H1 (cell line): Measurements from ENCODE around the gene PHOX2A. TPM values are rescaled to one million over a fixed set of nuclear protein-coding genes. Genes with fewer than 3 reads are reported as not detected.

Experiments
- CTCF ChIA-PET: fragments of 300-600 bp; sonication (Branson Sonifier 250); formaldehyde crosslinking; loops from one replicate; lab custom pipeline; 2021; ENCODE audit not compliant: partially characterized antibody; lab: Charles Lee
- POLR2A ChIA-PET: fragments of 300-600 bp; sonication (Branson Sonifier 250); formaldehyde crosslinking; loops from one replicate; lab custom pipeline; 2021; ENCODE audit warnings: inconsistent platforms; ENCODE audit not compliant: partially characterized antibody; lab: Charles Lee
- DNase-seq, 2 experiments: peaks; one replicate each; pipeline versions ENCODE4 v3.0.0 to v3.0.0-alpha.2; 2010 to 2022; ENCODE audit warnings: low spot score in 2 of 2, low read depth in 1 of 2, mixed read lengths in 1 of 2
- FAIRE-seq: peaks from 2 replicates; lab custom pipeline; 2011; peaks lifted over from hg19 to GRCh38; lab: Jason Lieb, UNC
- H2AFZ ChIP-seq: 2 replicates; pipeline ENCODE4 v1.8.1; 2012; ENCODE audit warnings: low read length, inconsistent platforms
- H2AK5ac ChIP-seq: 2 replicates; pipeline ENCODE4 v1.6.1; 2013; ENCODE audit warnings: low read depth, low read length
- H2BK120ac ChIP-seq: replicated peaks from 2 replicates; pipeline ENCODE3; 2013; ENCODE audit warnings: low read depth, low read length, inconsistent platforms
- H2BK12ac ChIP-seq: 2 replicates; pipeline ENCODE4 v1.6.1; 2013; ENCODE audit warnings: low read depth, low read length
- H2BK15ac ChIP-seq: 2 replicates; pipeline ENCODE4 v1.6.1; 2013; ENCODE audit warnings: low read length
- H2BK20ac ChIP-seq: 2 replicates; pipeline ENCODE4 v1.6.1; 2013; ENCODE audit warnings: low read length
- H2BK5ac ChIP-seq: 2 replicates; pipeline ENCODE4 v1.6.1; 2013; ENCODE audit warnings: low read depth, low read length
- H3K14ac ChIP-seq: 2 replicates; pipeline ENCODE4 v1.6.1; 2013; ENCODE audit warnings: inconsistent platforms; ENCODE audit not compliant: insufficient read length
- H3K18ac ChIP-seq: 2 replicates; pipeline ENCODE4 v1.6.1; 2013; ENCODE audit warnings: low read length; ENCODE audit errors: extremely low read depth
- H3K23ac ChIP-seq: 2 replicates; pipeline ENCODE4 v1.6.1; 2013; ENCODE audit warnings: inconsistent platforms; ENCODE audit not compliant: insufficient read length
- H3K23me2 ChIP-seq: 2 replicates; pipeline ENCODE4 v1.6.1; 2013; ENCODE audit warnings: low read depth, low read length
- H3K27ac ChIP-seq: 2 replicates; pipeline ENCODE4 v1.6.1; 2011; ENCODE audit warnings: low read depth, low read length, inconsistent platforms
- H3K27me3 ChIP-seq, 4 experiments: replicated peaks in 1 of 4; 1 replicate in 1 of 4; 2 replicates in 3 of 4; pipeline versions ENCODE4 v1.6.1 to v1.8.1; 2011 to 2013; ENCODE audit warnings: low read length in 3 of 4, mild to moderate bottlenecking in 3 of 4, inconsistent platforms in 2 of 4, mixed read lengths in 2 of 4, moderate library complexity in 1 of 4; ENCODE audit not compliant: control insufficient read depth in 3 of 4, insufficient read depth in 3 of 4; ENCODE audit errors: extremely low read depth in 1 of 4
- H3K36me3 ChIP-seq, 4 experiments: 2 replicates each; pipeline versions ENCODE4 v1.6.1 to v1.8.1; 2011 to 2013; ENCODE audit warnings: mild to moderate bottlenecking in 4 of 4, low read length in 3 of 4, moderate library complexity in 2 of 4, control low read depth in 1 of 4, inconsistent platforms in 1 of 4; ENCODE audit not compliant: insufficient read depth in 4 of 4, control insufficient read depth in 2 of 4
- H3K4ac ChIP-seq: replicated peaks from 2 replicates; pipeline ENCODE3; 2013; ENCODE audit warnings: low read length, low read depth, mixed read lengths, inconsistent platforms; ENCODE audit not compliant: insufficient read length
- H3K4me1 ChIP-seq, 4 experiments: replicated peaks in 1 of 4; 1 replicate in 1 of 4; 2 replicates in 3 of 4; pipeline versions ENCODE4 v1.6.1 to v1.8.1; 2011 to 2013; ENCODE audit warnings: low read length in 3 of 4, inconsistent platforms in 2 of 4, mixed read lengths in 1 of 4; ENCODE audit not compliant: insufficient read depth in 4 of 4, control insufficient read depth in 3 of 4
- H3K4me2 ChIP-seq, 2 experiments: 2 replicates each; pipeline versions ENCODE4 v1.6.1 to v1.8.1; 2011 to 2013; ENCODE audit warnings: low read depth in 2 of 2, low read length in 2 of 2, control low read depth in 1 of 2, inconsistent platforms in 1 of 2, mild to moderate bottlenecking in 1 of 2; ENCODE audit not compliant: insufficient read depth in 1 of 2
- H3K4me3 ChIP-seq, 4 experiments: fragments of 200-600, 300-600 bp in 1 of 4; sonication (generic), shearing (Covaris generic), sonication (Bioruptor Twin) in 1 of 4; 2 replicates each; pipeline versions ENCODE4 v1.5.1 to v1.8.1; 2011 to 2016; ENCODE audit warnings: low read length in 4 of 4, low read depth in 3 of 4, control low read depth in 2 of 4, inconsistent platforms in 2 of 4, mild to moderate bottlenecking in 2 of 4, mixed read lengths in 1 of 4, moderate library complexity in 1 of 4; ENCODE audit not compliant: insufficient read depth in 2 of 4; ENCODE audit errors: extremely low read depth in 1 of 4
- H3K56ac ChIP-seq: replicated peaks from 2 replicates; pipeline ENCODE3; 2013; ENCODE audit warnings: low read depth, mild to moderate bottlenecking, mixed read lengths, low read length, inconsistent platforms; ENCODE audit not compliant: insufficient read length
- H3K79me1 ChIP-seq: 2 replicates; pipeline ENCODE4 v1.6.1; 2013; ENCODE audit warnings: low read depth, low read length, control low read depth
- H3K79me2 ChIP-seq, 2 experiments: 2 replicates each; pipeline versions ENCODE4 v1.6.1 to v1.8.1; 2012 to 2013; ENCODE audit warnings: low read length in 2 of 2, mild to moderate bottlenecking in 2 of 2, inconsistent platforms in 1 of 2; ENCODE audit not compliant: insufficient read depth in 2 of 2, control insufficient read depth in 1 of 2
- H3K9ac ChIP-seq, 4 experiments: replicated peaks in 1 of 4; 1 replicate in 1 of 4; 2 replicates in 3 of 4; pipeline versions ENCODE4 v1.6.1 to v1.8.1; 2011 to 2013; ENCODE audit warnings: low read depth in 3 of 4, low read length in 3 of 4, control low read depth in 2 of 4, mild to moderate bottlenecking in 2 of 4, moderate library complexity in 2 of 4, inconsistent platforms in 1 of 4; ENCODE audit errors: extremely low read depth in 1 of 4
- H3K9me3 ChIP-seq, 2 experiments: 2 replicates each; pipeline versions ENCODE4 v1.6.1 to v1.8.1; 2012 to 2013; ENCODE audit warnings: mild to moderate bottlenecking in 2 of 2, moderate library complexity in 2 of 2, control low read depth in 1 of 2, inconsistent platforms in 1 of 2, low read depth in 1 of 2, low read length in 1 of 2, mixed read lengths in 1 of 2; ENCODE audit not compliant: insufficient read depth in 2 of 2
- H4K20me1 ChIP-seq, 2 experiments: replicated peaks in 1 of 2; 2 replicates each; pipeline versions ENCODE3 to v1.8.1; 2011 to 2013; ENCODE audit warnings: inconsistent platforms in 2 of 2, low read length in 2 of 2, mild to moderate bottlenecking in 1 of 2; ENCODE audit not compliant: insufficient read depth in 2 of 2, control insufficient read depth in 1 of 2
- H4K5ac ChIP-seq: 2 replicates; pipeline ENCODE4 v1.6.1; 2013; ENCODE audit warnings: low read length, low read depth, mixed read lengths, inconsistent platforms; ENCODE audit not compliant: insufficient read length
- H4K8ac ChIP-seq: 2 replicates; pipeline ENCODE4 v1.8.0; 2013; ENCODE audit warnings: mild to moderate bottlenecking, moderate library complexity, low read length, inconsistent platforms; ENCODE audit not compliant: insufficient read depth; ENCODE audit errors: extremely low read depth
- H4K91ac ChIP-seq: replicated peaks from 2 replicates; pipeline ENCODE3; 2013; ENCODE audit warnings: low read length, mixed read lengths, inconsistent platforms; ENCODE audit not compliant: insufficient read length
- ATF3 ChIP-seq: IDR thresholded peaks from 2 replicates; pipeline ENCODE4 v1.6.1; 2011; ENCODE audit warnings: low read depth, mild to moderate bottlenecking, low read length; ENCODE audit not compliant: insufficient read depth
- CREB1 ChIP-seq: IDR thresholded peaks from 2 replicates; pipeline ENCODE4 v1.6.1; 2012; ENCODE audit warnings: inconsistent platforms
- CTBP2 ChIP-seq: IDR thresholded peaks from 2 replicates; pipeline ENCODE4 v1.7.0; 2011; ENCODE audit warnings: borderline replicate concordance, mild to moderate bottlenecking, moderate library complexity, mixed read lengths, low read length; ENCODE audit not compliant: insufficient read depth, insufficient read length
- HDAC6 ChIP-seq: IDR thresholded peaks from one replicate; pipeline ENCODE4 v1.7.1; 2012; ENCODE audit warnings: low read depth, mild to moderate bottlenecking, inconsistent platforms, low read length, moderate library complexity
- JUN ChIP-seq: IDR thresholded peaks from 2 replicates; pipeline ENCODE4 v1.6.1; 2011; ENCODE audit warnings: low read depth, mild to moderate bottlenecking, improper control_type of control experiment, low read length
- KDM1A ChIP-seq: fragments of 200-600, 300-600 bp; sonication (generic); IDR thresholded peaks from 2 replicates; pipeline ENCODE4 v1.7.1; 2016; ENCODE audit warnings: mild to moderate bottlenecking, low read length, borderline replicate concordance
- KDM5A ChIP-seq: fragments of 200-600 bp; IDR thresholded peaks from 2 replicates; pipeline ENCODE4 v1.7.1; 2012; ENCODE audit warnings: mild to moderate bottlenecking, low read length, inconsistent platforms, mixed read lengths
- PHF8 ChIP-seq: fragments of 200-600 bp; sonication (generic); conservative IDR thresholded peaks from 2 replicates; pipeline ENCODE4 v1.7.1; 2012; ENCODE audit warnings: low read depth, mild to moderate bottlenecking, inconsistent platforms, low read length, moderate library complexity
- SAP30 ChIP-seq: fragments of 300-600 bp; sonication (generic); IDR thresholded peaks from 2 replicates; pipeline ENCODE4 v1.7.1; 2012; ENCODE audit warnings: low read length, moderate library complexity, mild to moderate bottlenecking, inconsistent platforms; ENCODE audit not compliant: insufficient read depth, insufficient replicate concordance
- SP2 ChIP-seq: IDR thresholded peaks from 2 replicates; pipeline ENCODE4 v1.6.1; 2012; ENCODE audit warnings: mild to moderate bottlenecking, low read length, inconsistent platforms
- TAF7 ChIP-seq: optimal IDR thresholded peaks from 2 replicates; pipeline ENCODE3; 2011; ENCODE audit warnings: low read depth, mild to moderate bottlenecking, inconsistent platforms, low read length, moderate library complexity, borderline replicate concordance
- whole genome bisulfite sequencing, 2 experiments: shearing (Covaris generic) in 1 of 2; methylation state at CpG; one replicate each; pipeline versions ENCODE4 v1.1.6 to v1.1.7; 2013 to 2015; ENCODE audit warnings: low lambda C conversion rate in 2 of 2, mixed read lengths in 2 of 2, inconsistent platforms in 1 of 2, low coverage in 1 of 2, missing lambda C conversion rate in 1 of 2; ENCODE audit not compliant: insufficient replicate concordance in 2 of 2, insufficient coverage in 1 of 2, insufficient read length in 1 of 2; ENCODE audit errors: extremely low coverage in 1 of 2, missing lambda C conversion rate in 1 of 2; 5-methylcytosine and 5-hydroxymethylcytosine counted together
- polyA plus RNA-seq, 7 experiments: library from polyadenylated mRNA; depleted of rRNA in 3 of 7; stranded (reverse) in 5 of 7; unstranded in 2 of 7; fragments of >200 nt in 5 of 7; fragments of 200-250 nt in 2 of 7; gene quantifications; 1 replicate in 5 of 7; 2 replicates in 1 of 7; 4 replicates in 1 of 7; pipeline versions ENCODE4 v1.2.1 to v1.2.3, GENCODE V29; 2011 to 2013; ENCODE audit warnings: missing spikeins in 2 of 7, mixed read lengths in 2 of 7
- total RNA-seq: library from RNA; stranded (reverse); fragmentation: NEBNext Ultra II Directional; extraction: Animal tissue kit (Norgen Biotek cat#: 25700); gene quantifications from 2 replicates; pipeline ENCODE4 v1.2.1, GENCODE V29; 2021

The PHOX2A gene
- total and polyA plus RNA-seq, 2 of the 8 experiments (the other 6 are each of a cell fraction or from before 2014, with no cell fraction given), result 0.67 TPM; not detected in 1

GRCh38 chr11:72233773-72234513 is 10.0 kb downstream of the PHOX2A start:
- H4K5ac ChIP-seq, result no peak overlapping the region
- H3K79me1 ChIP-seq, result peaks cover 3% of the 10 kb centered on the region
- H2BK20ac ChIP-seq, result no peak overlapping the region
- CTCF ChIA-PET, result interaction anchor here (0.9 to 5.2 kb wide), 2 partner anchors 8 to 197 kb away, joined by 5 to 72 read pairs; partner anchors contain the start of gene INPPL1
- H3K36me3 ChIP-seq, result peaks cover 27 to 66% (median 61%) of the 10 kb centered on the region in 4 experiments
- no peak overlapping the region for H4K91ac ChIP-seq
- H2AFZ ChIP-seq, result no peak overlapping the region
- FAIRE-seq (no peak), DNase-seq (peak in 1 of 2 experiments; percentile 20)
- no peak overlapping the region for H2AK5ac ChIP-seq
- POLR2A ChIA-PET, result interaction anchor here (0.8 to 7.7 kb wide), 3 partner anchors 8 to 141 kb away, joined by 3 to 160 read pairs (median 4); partner anchors contain the start of gene INPPL1
- H2BK120ac ChIP-seq, result no peak overlapping the region
- H3K9ac ChIP-seq, result no peak overlapping the region
- no peaks in the 10 kb centered on the region for H3K9me3 ChIP-seq
- WGBS, 2 experiments, result 85% methylated on average over 8 of the region's 8 CpGs; no CpG with 5 or more reads in 1 of the 2 experiments
- H3K4me1 ChIP-seq, result peaks cover 3 to 13% (median 9%) of the 10 kb centered on the region in 4 experiments
- H3K18ac ChIP-seq, result no peak overlapping the region
- peaks cover 0 to 6% (median 4%) of the 10 kb centered on the region in 4 experiments; a peak in 5 of 7 replicates for H3K27me3 ChIP-seq
- H3K23ac ChIP-seq, result no peak overlapping the region
- H2BK5ac ChIP-seq, result no peak overlapping the region
- H3K4me3 ChIP-seq, result no peak overlapping the region
- H3K79me2 ChIP-seq, result no peaks in the 10 kb centered on the region
- H2BK12ac ChIP-seq, result no peak overlapping the region
- peaks cover 3% of the 10 kb centered on the region; the same call in 1 of the 2 replicates for H3K23me2 ChIP-seq
- H3K56ac ChIP-seq, result no peak overlapping the region
- no peak overlapping the region for H3K27ac ChIP-seq
- no peak overlapping the region for H3K14ac ChIP-seq
- peaks cover 13 to 18% of the 10 kb centered on the region in 2 experiments for H4K20me1 ChIP-seq
- no peak overlapping the region for H2BK15ac ChIP-seq
- H4K8ac ChIP-seq, result no peak overlapping the region
- no peak overlapping the region for H3K4ac ChIP-seq
- H3K4me2 ChIP-seq, result no peak overlapping the region
- TF ChIP-seq KDM1A (no peak), CREB1 (no peak), JUN (no peak), TAF7 (no peak), CTBP2 (no peak), SAP30 (no peak), KDM5A (no peak), HDAC6 (no peak), SP2 (no peak), PHF8 (no peak), ATF3 (no peak)
